Fibroblast of skin of abdomen (primary cell): ENCODE data around the gene VEPH1.

Experiments used
- DNase-seq: peaks from one replicate; pipeline ENCODE4 v3.0.0-alpha.2; 2013

VEPH1 gene

DNA sequence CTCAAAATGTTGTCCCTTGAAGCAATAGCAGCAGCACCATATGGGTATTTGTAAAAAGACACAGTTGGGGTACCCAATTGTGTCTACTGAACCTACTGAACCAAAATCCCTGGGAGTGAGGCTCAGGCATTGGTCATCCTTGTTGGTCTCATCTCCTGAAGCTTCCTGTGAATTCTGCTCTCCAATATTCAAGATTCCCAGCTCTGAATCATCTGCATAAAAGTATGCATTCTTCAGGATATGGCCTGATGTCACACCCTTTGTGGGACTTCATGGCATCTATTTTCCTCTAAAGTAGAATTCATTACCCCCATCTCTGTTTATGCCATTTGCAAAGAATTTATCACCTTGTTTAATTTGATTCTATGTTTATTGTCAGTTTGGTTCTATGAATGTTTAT lies 79.9 kb downstream of the VEPH1 start:
- DNase-seq = peak; percentile 67

- DNase-seq = no peak
Measured at GRCh38 chr3:157420606-157421130, 82.5 kb downstream of the VEPH1 start.

- DNase-seq = peak; percentile 48
Measured at GRCh38 chr3:157418104-157418503, 85.1 kb downstream of the VEPH1 start.

- peak; percentile 54 for DNase-seq
Measured at GRCh38 chr3:157417247-157417646, 86.0 kb downstream of the VEPH1 start.

DNA sequence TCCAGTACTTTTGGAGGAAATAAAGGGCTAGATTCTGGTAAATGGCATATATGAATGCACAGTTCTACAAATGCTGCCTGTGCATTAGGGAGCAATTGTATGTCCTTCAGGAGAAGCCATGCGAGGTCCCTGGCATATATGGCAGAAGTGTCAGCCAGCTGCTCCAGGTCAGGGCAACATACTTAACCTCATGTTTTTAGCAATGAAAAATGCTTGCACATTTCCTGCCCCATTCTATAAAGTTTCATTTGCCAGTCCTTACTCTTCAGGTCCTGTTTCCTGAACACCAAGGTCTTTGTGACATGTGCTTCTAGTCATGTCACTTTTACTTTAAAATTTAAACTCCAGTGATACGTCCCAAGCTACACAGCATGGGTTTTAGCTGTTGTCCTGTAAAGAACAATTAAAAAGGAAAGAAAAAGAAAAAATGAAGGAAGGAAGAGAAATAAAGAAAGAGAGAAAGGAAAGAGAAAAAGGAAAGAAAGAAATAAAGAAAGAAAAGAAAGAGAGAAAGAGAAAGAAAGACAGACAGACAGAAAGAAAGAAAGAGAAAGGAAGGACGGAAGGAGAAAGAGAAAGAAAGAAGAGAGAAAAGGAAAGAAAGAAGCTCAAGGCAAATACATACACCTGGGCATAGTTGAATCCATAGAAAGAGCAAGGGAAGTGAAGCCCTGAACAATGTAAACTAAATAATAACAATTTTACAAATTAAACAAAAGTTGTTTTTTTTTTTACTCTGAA lies 86.7 kb downstream of the VEPH1 start:
- DNase-seq = no peak

- DNase-seq = no peak
Measured at GRCh38 chr3:157414861-157415260, 88.4 kb downstream of the VEPH1 start.

DNA sequence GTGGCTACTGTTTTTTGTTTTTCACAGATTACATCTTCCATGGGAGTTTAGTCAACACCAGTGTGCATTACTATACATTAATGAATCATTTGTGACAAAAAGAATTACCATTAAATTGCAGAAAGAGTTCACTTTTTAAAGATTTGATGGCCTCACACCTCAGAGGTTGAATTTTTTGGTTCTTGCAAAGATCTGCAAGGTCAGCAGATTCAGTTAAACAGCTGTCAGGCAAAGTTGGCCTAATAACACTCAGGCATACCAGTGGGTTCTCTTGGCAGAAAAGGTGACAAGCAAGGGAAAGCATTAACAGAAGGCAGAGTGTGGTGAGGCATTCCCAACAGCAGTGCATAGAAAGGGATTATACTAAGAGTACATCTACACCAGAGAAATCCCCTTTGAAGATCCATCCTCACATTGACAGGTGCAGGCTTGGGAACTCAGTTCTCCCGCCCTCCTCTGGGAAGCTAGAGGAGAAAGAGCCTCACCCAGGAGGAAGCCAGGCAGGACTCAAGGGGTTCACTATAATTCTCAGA lies 90.8 kb downstream of the VEPH1 start:
- no peak for DNase-seq

- no peak for DNase-seq
Measured at GRCh38 chr3:157410945-157411344, 92.3 kb downstream of the VEPH1 start.

DNA sequence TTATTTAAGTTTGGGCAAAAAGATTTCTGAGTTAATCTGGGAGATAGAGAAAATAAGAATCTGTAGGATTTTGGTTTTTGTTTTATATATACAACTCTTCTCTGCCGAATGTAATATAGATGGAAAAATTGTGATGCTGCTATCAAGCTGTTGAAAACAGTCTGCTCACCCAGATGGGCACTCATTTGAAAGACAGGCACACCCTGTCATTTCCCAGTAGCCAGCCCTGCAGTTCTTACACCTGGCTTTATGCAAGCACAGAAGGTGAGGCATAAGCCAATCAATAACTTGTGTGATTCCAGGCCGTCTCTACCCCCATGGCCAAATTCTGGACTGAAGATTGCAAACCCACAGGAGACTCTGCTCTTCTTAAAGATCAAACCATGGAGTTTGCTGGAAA lies 93.7 kb downstream of the VEPH1 start:
- no peak for DNase-seq

DNA sequence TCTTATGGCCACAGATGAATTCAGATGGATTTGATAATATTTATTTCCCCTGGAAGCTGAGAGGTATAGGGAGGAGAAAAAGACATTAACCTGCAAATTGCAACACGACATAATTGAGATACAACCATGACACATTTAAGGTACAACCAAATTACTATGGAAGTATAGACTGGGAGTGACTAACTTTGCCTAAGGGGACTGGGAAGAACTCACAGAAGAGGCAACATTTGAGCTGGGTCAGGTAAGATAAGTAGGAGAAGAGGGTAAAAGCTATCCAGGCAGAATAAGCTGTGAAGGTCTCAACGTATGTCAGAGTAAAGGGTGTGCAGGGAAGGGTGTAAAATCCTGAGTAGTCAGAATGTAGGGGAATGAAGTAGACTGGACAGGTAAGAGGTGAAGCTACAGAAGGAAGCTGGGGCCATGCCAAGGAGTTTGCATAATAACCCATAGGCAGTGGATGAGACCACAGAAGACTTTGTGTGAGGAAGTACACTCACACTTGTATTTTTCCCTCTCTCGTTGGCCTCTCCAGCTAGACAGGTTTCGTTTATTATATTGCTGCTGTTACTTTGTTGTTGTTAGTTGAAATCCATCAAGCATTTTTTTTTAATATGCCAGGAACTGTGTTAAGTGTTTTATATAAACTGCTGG lies 94.6 kb downstream of the VEPH1 start:
- DNase-seq = no peak

- DNase-seq = no peak
Measured at GRCh38 chr3:157407769-157408168, 95.4 kb downstream of the VEPH1 start.

DNA sequence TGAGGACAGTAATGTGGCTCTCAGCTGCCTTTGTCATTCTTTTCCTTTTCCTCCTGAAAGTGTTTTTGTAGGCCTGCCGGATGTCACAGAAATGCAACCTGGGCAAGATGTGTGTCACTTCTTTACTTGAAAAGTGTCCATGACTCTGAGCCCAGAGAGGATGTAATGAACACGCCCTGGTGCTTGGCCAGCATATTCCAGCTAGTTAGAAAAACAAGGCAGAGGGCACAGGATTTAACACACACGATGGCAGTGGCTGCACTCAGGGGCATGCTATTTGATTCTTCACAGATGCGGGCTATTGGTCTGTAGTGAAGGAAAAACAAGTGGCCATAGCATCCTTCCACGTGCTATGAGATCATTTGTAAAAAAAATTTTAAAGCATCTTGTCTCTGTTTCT lies 96.8 kb downstream of the VEPH1 start:
- DNase-seq = no peak

- peak; percentile 84 for DNase-seq
Measured at GRCh38 chr3:157405457-157405856, 97.8 kb downstream of the VEPH1 start.

- DNase-seq = no peak
Measured at GRCh38 chr3:157404381-157404780, 98.8 kb downstream of the VEPH1 start.

GRCh38 chr3:157398598-157398997 lies 104.6 kb downstream of the VEPH1 start:
- no peak for DNase-seq

DNA sequence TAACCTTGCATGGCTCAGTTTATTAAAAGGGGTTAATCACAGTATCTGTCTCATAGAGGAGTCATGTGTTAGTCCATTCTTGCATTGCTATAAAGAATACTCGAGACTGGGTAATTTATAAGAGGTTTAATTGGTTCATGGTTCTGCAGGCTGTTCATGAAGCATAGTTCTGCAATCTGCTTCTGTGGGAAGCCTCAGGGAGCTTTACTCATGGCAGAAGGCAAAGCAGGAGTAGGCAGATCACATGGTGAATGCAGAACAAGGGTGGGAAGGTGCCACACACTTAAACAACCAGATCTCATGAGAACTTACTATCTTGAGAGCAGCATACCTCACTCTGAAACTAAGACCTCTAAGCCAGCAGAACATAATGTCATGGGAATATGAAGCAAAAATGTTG lies 108.8 kb downstream of the VEPH1 start:
- no peak for DNase-seq

- DNase-seq = no peak
Measured at GRCh38 chr3:157393113-157393512, 110.1 kb downstream of the VEPH1 start.

- DNase-seq = no peak
Measured at GRCh38 chr3:157392104-157392503, 111.1 kb downstream of the VEPH1 start.

- DNase-seq = no peak
Measured at GRCh38 chr3:157390713-157391515, 112.3 kb downstream of the VEPH1 start.

- DNase-seq = peak; percentile 78
Measured at GRCh38 chr3:157388976-157389375, 114.2 kb downstream of the VEPH1 start.

DNA sequence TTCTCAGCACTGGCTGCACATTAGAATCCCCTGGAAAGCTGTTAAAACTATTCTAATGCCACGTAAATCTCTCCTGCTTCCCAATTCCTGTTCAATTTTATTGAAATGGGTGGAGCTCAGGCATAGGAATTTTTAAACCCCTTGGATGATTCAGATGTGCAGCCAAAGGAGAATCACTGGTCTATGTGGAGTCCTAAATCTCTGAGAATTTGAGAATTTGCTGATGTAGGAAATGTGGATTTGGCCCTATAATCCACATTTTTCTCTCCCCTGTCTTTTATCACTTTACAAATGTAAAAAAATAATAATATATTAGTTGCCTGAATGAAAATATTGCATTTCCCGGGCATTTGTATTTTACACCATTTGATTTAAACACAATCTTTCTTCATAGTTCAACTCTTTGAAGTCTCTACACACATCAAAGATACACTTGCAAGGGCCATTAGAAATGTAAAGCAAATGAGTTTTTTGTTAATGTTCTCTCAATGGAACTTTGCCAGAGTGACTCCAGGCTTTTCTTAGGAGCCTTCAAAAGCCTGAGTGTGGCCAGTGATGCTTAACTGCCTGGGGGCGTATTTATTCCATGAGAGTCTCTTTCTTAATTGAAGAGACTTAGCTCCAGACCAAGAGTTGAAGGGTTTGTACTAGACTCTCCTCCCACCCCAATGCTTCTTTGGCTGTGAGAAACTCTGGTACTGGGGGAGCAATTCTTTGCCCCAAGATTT lies 115.3 kb downstream of the VEPH1 start:
- peak; percentile 40 for DNase-seq

DNA sequence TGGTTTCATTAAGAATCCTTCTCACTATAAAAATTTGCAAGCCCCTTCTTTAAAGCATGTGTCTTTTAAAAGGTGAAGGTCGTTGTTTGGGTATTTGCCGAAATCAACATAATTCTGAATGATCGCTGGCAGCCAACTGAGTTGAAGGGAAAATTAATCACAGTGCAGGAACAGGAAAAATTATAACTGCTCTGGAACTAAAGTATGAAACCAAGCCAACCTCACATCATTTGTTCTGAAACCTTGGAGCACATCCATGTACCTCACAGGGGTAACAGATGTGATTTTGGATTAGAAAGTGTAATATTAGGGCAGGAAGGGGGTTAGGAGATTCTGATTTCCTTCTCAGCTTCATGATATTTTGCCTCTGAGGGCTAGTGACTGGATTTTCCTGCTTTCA lies 118.7 kb downstream of the VEPH1 start:
- DNase-seq = no peak
